Pulmonary artery endothelial cell (primary cell): ENCODE results near the gene CHN1. TPM values are rescaled to one million over a fixed set of nuclear protein-coding genes. Genes with fewer than 3 reads are reported as not detected.

Source experiments
- DNase-seq: peaks from one replicate; pipeline ENCODE4 v3.0.0-alpha.2; 2011; ENCODE audit warnings: low read depth, low spot score
- total RNA-seq: library from RNA; depleted of rRNA; stranded (reverse); fragments of >200 nt; gene quantifications from 2 replicates; pipeline ENCODE4 v1.2.3, GENCODE V29; 2014

CHN1 gene
- total RNA-seq, 1 donor from 2014 or later, result 17.3 TPM

DNA sequence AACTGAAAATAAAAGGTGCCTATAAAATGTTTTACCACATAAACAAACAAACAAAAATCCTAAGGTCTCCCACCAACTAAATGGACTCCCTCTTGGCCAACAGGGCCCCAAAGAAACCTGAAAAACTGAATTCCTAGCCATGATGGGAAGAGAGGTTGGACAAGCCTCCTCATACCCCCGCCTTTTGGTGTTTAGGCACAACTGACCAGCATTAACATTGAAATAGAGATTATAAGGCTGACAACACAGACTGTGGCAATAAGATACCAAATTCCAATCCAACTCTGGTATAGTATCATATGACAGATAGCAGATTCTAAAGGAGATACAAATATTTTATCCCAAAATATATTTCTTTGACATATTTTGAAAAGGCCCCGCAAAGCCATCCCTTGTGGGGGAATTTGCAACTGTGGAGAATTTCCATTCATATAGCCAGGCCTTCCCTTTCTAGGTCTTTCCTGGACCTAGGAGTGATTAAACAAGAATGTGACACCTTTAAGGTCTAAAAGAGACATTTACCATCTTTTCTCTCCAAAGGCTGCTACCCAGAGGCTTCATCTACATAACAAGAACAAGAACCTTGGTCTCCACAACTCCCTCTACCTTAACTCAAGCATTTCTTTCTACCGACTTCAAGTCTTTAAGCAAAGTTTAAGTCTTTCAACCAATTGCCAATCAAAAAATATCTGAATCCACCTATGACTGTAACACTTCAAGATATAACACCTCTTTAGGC is 80.0 kb downstream of the CHN1 start:
- no peak for DNase-seq

DNA sequence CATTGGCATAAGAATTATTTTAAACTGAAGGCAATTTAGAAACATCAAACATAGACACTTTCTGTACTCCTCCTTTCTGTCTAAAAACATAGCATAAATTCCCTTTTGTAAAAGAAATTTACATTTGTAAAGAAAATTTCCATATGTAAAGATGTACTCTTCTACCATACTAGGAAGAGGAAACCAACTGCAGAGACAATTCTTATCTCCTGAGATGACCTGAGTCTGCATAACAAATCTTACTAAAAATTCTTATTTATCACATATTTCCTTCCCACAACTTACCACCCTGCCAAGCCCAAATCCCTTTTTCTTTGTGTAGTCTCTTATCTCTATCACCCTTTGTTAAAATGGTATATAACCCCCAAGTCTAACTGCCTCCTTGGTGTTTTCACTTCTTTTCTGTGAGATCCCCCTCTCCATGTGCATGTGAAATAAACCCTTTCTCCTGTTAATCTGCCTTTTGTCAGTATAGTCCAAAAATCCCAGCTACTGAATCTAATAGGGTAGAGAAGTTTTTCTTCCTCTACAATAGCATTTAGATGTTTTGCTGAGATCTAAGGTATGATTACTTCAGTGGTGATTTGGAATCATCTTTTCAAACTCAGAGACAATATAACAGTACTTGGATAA is 81.0 kb downstream of the CHN1 start:
- DNase-seq, result no peak

DNA sequence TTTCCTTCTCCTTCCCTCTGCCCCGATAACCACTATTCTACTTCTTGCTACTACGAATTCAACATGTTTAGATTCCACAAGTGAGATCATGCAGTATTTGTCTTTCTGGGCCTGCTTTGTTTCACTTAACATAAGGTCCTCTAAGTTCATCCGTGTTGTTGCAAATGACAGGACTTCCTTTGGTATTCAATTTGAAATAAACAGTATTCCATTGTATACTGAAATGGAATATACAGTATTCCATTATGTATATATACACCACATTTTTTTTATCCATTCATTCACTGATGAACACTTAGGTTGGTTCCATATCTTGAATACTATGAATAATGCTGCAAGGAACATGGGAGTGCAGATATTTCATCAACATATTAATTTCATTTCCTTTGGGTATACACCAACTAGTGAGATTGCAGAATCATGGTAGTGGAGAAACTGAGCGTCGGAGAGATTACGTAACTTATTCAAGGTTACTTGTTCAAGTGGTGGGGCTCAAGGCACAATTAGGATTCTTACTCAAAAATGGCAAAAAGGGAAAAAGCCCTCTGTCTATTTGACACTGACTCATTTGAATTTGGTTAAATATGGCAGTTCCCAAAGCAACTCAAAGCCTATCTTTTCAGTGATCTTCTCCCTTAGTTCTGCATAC is 85.1 kb downstream of the CHN1 start:
- DNase-seq, result no peak

DNA sequence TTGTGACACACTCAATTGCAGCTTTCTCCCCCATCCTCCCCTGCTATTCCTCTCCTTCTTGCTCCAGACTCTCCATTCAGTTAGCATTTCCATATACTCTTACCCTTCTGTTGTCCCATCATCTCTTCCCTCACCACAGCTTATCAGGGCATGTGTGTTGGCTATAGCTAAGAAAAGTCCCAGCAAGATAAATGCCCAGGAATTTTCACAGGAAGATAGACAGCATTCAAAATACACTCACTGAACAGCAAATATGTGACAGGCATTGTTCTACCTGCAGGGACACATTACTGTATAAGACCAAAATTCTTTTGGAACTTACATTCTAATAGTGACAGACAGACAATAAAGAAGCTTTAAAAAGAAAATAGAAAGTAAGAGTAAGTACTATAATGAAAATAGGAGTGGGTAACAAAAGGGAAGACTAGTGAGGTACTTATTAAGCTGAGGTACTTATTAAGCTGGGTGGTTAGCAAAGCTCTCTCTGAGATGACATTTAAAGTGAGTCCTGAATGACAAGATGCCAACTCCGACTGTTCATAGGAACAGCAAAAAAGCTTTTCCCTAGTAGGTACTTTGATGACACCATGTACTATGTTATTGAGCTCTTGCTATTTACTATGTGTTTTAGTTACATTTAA is 86.2 kb downstream of the CHN1 start:
- DNase-seq, result no peak

DNA sequence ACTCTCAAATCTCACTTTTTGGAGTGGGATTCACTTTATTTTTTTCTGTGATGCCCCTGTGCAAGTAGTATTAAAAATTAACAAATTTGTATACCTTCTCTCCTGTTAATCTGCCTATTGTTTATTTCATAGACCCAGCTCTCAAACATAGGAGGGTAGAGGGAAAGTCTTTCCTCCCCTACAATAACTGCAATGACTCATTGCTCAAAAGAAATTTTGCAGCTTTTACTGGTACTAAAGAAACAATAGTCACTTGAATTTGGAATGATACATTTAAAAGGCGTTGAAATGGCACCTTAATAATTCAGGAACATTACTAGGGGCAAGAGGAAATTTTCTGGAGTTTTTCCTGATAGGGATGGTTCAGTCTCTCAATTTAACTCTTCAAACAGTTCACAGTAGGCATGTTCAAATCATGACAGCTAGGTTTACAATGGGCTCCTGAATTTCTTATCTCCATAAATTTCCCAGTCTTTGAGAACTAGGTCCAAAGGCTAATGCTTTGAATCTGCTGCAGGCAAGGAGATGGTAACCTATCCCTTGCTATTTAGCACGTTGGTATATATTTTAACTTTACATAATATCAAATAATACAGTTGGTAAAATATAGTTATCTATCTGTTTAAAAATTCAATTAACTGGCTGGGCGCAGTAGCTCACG is 88.8 kb downstream of the CHN1 start:
- DNase-seq, result no peak

DNA sequence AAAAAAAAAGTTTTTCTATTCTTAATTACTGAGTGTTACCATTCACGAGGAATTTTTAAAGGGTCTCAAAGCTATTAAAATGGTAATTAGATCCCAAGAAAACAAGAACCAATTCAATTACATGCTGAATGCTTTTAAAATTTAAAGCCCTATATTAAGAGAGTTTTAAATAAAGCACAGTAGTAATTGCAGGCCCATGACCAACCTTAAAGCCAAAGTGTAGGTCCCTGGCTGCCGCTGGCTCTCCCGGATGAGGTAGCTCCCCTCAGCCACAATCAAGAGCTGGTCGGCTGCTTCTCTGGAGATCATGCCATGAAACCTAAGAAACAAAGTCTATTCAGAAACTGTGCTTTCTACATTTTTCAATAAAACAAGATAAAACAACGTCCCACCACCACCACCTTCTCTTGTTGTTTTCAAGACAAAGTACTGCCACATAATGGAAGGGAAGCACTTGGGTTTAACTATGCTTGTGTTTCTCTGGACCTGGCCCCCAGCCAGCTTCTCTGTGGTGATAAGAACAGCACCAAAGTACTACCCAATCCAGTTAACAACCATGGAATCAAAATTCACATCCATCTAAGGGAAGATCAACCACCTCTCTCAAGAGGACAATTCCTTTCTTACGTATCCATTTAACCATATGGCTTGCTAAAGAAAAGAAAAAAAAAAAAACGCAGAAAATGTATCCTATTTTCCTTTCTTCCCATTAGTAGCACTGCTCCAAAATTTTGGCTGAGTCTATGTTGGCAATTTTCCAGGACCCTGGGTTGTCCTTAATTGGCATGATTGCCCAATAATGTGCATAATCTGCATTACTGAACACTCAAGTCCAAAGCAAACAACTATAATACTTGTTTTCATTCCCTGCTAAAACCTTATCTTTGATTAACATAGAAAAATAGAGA is 90.1 kb downstream of the CHN1 start:
- no peak for DNase-seq

DNA sequence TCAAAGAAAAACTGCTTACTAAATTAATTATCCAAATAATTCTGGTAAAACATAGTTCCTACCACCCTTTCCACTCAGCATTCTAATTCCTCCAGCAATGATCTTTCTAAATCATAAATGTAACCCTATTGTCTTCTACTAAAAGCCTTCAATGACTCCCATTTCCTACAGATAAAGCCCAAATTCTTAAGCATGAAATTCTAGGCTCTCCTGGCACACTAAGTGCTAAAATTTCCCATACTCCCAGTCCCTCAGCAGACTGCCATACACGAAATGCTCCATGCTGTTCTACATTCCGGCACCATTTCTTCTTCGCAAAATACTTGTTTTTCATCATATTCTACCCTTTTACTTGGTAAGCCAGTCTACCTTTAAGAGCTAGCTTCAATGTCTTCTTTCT is 96.9 kb downstream of the CHN1 start:
- DNase-seq, result no peak

DNA sequence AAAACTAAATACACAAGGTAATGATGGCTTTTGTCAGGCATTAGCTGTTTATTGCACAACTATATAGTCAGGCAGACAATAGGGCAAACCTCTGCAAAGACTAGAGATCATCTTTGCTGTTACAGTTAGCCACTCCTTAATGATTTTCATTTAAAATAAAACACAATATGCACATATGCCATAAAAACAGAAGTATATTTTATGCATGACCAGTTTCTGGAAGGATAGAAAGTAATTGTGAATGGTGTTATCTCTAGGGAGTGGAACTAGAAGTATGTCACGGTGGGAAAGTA is 102.0 kb downstream of the CHN1 start:
- no peak for DNase-seq

DNA sequence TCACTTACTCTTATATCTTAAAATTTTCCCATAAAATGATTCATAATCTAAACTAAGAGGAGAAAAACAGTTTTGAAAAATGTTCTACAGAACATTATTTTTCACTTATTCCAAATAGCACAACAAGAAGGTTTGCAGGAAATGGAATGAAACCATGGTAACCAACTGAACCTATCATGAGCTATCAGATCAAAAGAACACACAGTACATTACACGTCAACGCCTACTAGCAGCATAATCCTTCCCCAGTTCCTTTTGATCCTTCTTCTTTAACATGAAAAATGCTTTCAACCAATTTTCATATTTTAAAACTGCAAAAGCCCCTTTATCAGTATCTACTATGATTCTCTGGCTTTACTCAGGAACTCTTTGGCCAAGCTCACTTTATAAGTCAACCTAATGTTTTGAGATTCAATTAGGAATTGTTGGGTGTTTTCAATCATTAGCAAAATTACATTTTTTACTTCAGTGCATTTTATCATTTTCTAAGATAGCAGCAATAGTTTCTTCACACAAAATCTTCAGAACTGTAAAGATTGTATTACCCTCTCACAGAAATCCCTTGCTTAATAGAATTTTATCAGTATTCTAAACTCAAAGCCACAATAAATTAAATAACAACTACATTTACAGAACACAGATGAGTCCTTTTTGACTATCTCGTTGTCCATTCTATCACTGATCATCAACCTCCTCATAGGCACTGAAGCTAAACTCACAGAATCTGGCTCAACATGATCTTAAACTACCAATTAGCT is 102.5 kb downstream of the CHN1 start:
- peak; percentile 4 for DNase-seq

DNA sequence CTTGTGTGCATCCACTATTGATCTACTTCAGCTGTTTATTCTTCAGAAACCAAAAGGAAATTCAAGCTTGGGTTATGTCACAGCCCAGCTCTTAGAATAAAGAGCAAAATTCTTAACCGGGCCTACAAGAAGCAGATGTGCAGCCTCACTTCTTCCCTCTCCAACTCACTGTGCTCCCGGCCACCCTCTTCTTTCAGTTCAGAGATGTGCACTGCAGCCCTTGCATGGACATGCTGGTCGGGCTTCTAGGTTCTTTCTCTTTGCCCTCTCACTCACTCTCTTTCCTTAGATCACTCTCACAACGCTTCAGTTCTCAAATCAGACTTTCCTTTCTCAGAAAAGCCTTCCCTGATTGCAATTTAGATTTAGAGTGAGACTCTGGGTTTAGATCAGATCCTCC is 104.1 kb downstream of the CHN1 start:
- no peak for DNase-seq

DNA sequence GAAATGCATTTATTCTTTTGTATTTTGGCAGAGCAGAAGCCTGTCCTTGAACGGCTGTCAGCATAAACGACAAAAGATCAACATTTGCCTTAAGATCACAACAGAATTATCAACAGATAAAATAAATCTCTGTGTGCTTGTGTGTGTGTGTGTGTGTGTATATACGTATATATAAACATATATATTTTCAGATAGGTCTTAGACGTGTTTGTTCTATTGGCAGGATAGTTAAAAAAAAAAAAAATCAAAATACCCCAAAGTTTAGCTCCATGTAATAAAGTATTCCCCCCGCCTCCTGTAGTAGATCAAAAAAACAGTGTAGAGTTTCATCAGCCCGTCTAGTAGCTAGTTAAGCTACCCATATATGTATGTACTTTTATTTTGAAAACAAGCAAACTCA is 107.9 kb downstream of the CHN1 start:
- DNase-seq, result no peak

DNA sequence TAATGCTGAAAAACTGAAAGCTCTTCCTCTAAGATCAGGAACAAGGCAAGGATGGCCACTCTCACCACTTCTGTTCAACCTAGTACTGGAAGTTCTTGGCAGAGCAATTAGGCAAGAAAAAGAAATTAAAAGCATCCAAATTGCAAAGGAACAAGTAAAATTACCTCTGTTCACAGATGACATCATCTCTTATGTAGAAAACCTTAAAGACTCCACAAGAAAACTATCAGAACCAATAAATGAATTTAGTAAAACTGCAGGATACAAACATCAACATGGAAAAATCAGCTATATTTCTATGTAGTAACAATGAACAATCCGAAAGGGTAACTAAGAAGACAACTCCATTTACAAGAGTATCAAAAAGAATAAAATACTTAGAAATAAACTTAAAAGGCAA is 112.2 kb downstream of the CHN1 start:
- DNase-seq, result no peak

DNA sequence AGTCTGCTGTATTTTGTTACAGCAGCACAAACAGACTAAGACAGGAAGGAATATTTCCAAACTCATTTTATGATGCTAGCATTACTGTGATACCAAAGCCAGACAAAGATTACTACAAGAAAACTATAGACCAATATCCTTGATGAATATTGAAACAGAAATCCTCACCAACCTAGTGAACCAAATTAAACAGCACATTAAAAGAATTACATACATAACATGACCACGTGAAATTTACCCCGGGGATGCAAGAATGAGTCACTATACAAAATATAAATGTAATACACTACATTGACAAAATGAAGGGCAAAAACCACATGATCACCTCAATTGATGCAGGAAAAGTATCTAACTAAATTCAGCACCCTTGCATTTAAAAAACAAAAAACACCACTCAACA is 112.6 kb downstream of the CHN1 start:
- DNase-seq, result no peak

DNA sequence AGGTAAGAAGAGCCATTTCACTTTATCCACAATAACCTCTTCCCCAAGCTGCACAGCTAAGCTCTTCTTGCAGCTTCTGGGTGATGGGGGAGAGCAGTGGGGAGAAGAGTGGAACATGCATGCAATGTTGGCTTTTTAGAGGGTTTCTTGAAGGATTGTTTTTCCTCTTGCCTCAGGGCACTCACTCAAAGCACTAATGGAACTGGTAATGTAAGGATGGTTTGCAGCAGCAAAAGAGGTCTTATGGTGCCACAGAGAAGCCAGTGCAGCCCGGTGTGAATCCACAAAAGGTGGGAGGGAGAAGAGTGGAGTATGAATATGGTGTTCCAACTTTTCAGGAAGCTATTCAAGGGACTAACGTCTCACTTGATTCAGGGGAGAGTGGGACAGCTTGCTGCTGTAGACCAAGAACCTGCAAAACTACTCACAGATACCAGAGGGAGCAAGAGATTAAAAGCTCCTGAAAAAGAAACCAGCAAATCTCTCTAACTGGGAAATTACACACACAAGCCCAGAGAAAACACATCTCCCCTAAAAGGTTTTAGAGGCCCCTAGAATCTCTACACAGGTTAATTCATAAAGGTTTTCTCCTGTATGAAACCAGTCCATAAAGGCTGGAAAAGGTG is 116.4 kb downstream of the CHN1 start:
- DNase-seq, result no peak

DNA sequence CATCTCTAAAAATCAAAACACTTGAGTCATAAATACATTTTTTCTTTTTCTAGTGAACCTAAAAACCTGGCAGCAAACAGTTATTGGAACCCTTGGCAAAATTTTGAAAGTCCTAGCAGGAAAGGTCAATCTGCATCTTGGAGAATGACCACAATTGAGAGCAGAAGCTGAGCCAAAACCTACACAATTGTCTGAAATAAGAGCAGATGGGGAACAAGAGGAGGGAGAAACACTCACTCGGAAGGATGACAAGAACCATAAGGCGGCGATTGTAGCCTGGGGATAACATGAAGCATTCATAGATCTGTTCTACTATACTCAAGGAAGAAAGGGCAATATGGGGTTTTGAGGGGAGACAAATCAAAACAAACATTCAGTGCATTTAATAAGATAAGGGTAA is 117.0 kb downstream of the CHN1 start:
- DNase-seq, result peak; percentile 4

DNA sequence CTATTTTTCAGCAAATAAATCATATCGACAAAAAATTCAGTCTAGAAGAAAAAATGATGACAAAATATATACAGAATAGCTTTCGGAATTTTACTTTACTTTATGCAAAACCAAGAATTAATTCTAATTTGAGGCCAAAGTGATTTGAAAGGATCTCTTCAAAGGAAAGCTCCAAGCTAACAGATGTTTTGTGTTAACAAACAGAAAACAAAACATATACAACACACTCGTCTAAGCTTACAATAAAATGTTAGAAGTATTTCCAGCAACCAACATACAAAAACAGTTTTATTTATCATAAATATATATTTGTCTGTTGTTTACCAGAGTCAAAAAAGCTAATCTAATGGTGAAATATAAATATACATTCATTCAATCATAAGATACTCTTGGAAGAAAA is 122.8 kb downstream of the CHN1 start:
- no peak for DNase-seq

DNA sequence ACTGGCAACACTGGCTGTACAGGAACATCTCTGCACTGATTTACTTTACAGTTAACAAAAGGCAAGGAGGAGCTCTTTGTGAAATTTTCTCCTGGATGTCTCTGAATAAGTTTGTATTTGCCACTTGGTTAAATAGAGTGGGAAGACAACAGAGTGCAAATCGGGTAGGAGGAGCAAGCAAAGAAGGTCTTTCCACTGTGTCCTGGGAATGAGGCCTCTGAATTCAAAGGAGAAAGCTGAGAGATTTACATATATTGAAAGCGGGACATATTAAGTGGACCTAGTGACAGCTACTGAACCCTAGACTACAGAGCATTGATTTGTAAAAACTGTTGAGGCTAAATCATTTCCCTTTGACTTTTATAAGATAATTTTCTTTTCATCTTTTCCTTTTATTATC is 123.5 kb downstream of the CHN1 start:
- no peak for DNase-seq

DNA sequence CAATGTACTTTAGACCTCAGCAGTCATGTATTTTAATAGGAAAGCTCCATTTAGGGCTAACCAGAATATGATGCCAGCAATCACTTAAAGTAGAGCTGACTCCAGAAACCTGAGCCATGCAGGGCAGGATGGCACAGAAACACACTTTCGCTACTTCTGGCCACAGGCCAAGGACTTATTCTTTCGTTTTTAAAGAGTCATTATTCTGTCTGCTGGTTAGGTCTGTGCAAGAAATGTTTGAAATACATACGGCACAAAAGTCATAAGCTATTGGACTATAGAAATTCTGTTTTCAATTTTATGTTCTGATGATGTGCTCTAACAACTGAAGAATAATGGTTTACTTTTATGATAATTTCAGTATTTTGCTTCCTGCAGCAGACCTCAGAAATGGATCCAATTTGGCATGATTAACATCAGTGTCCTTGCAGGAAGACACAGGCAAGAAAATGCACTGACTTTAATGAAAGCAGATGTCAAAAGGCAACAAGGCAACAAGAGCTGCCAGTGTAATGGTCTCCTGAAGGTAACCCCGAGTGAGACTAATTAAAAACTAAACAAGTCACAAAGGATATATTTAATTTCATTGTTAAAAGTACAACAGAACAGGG is 126.5 kb downstream of the CHN1 start:
- DNase-seq, result peak; percentile 10

DNA sequence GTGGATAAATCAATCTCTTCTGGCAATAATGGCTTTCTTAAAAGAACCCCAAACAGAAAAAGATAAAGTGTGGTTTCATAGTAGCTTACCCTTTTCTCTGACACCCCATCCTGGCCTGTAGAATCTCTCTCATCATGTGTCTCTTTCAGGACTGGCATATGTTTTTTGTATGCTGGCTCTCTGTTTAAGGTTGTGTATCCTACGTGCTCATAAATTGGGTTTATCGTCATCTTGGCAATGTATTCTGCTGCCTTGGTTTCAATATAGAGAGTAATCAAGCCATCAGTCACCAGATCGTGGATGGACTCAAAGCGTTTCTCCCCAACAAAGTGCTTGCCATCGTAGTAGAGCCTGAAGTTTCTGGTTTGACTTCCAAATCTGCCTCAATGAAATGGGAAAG is 127.4 kb downstream of the CHN1 start:
- DNase-seq, result no peak
